ENCODE measurements around the gene NR2C2. TPM values are rescaled to one million over a fixed set of nuclear protein-coding genes. Genes with fewer than 3 reads are reported as not detected.

NR2C2 gene
- total and polyA plus RNA-seq, 2 of the 13 experiments (the other 11 are each of a cell fraction or from before 2014, with no cell fraction given): 7.8 to 11.8 TPM

DNA sequence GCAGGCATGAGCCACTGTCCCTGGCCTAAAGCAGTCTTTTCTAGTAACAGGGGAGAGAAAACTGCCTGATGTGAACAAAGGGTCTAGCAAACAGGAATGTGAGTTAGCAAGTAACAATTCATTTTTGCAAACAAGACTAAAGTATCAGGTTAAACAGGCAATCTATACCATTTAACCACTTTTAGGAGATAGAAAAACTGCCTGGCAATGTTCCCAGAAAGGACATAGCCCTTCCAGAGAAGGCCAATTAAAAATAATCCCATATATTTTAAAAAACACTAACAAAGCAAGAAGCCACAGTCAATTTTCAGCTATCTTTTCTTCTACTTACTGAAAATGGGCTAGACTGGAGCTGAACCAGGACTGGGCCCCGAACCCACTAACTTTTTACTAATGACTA lies 145.3 kb downstream of the NR2C2 start (continued):
- TF ChIP-seq GTF2F1 (IDR thresholded peaks at IDR 0.05; ENCODE audit: low read length): no peak
- no peak for TF ChIP-seq ZBTB3 (CRISPR knock-in tag; IDR thresholded peaks at IDR 0.05; ENCODE audit: borderline replicate concordance, low read depth)
- TF ChIP-seq ZNF441 (CRISPR knock-in tag; IDR thresholded peaks at IDR 0.05; ENCODE audit: borderline replicate concordance): no peak
- no peak for TF ChIP-seq ZNF709 (CRISPR knock-in tag; IDR thresholded peaks at IDR 0.05)

DNA sequence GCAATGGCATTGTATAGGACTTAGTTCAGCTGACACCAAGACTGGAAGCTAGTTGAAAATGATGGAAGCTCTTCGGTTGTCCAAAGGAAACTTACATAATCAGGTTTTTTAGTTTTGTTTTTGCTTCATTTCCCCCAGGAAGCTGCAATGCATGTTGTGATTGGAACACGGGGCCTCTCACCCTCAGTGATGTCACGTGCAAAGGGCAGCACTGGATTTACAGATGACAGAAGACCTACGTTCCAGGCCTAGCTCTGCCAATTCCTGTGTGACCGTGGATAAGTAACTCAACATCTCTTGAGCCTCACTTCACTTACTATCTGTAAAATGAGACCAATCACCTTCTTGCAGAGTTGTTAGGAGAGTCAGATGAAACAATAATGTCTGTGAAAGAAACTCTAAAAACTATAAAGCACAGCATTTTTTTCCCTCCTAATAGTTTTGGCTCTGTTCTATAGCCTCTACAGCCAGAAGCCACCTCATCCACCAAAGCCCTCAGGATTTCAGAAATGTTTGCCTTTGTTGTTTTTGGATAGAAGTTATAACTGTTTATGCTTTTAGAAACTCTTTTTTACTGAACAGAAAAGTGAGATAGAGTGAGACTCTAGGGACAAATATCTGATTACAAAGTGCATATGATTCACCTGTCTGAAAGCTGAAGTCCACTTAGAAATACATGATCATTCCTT lies 146.9 kb downstream of the NR2C2 start:
- in situ Hi-C loops (cut with HindIII; ENCODE audit: extremely low pct_ligation_motif_present, low pct_unique_long_range_greater_than_20kb) (no loop called here), intact Hi-C loops (cut with micrococcal nuclease; ENCODE audit: unreplicated experiment) (no loop called here)
- Histone ChIP-seq H3K27me3 (ENCODE audit: control insufficient read depth in 1 of 2, insufficient read depth in 2 of 2, low read length in 2 of 2) (no peaks in the 10 kb centered on the region; a peak in 2 of 5 replicates), H2AFZ (ENCODE audit: low read length) (no peak overlapping the region), H3K27ac (ENCODE audit: extremely low read length, insufficient read depth, low read length) (no peak overlapping the region), H3K36me3 (replicated peaks in 1 of 2; ENCODE audit: control insufficient read depth in 1 of 2, insufficient read depth in 2 of 2, low read length in 2 of 2) (peaks cover 13 to 33% of the 10 kb centered on the region in 2 experiments), H3K9me3 (ENCODE audit: low read length) (no peaks in the 10 kb centered on the region), H3K4me2 (ENCODE audit: low read depth, low read length) (no peak overlapping the region), H3K4me1 (ENCODE audit: insufficient read depth, low read length) (peaks cover 7% of the 10 kb centered on the region), H3K79me2 (ENCODE audit: insufficient read depth, low read length) (peaks cover 17% of the 10 kb centered on the region), H3K9ac (ENCODE audit: insufficient read depth, low read depth, low read length) (no peak overlapping the region), H3K4me3 (replicated peaks in 1 of 3; ENCODE audit: insufficient read depth in 1 of 3, low read depth in 2 of 3, low read length in 3 of 3) (no peak overlapping the region), H4K20me1 (ENCODE audit: insufficient read depth, low read length) (no peaks in the 10 kb centered on the region)
- BruUV-seq (replicated peaks): no TSS peak
- FAIRE-seq (no peak), ATAC-seq (no peak), DNase-seq (ENCODE audit: low spot score) (no peak)
- CTCF ChIA-PET (ENCODE audit: low intra/inter-chr PET ratio, low total read pairs): no interaction called here
- TF ChIP-seq, protein P1, sequence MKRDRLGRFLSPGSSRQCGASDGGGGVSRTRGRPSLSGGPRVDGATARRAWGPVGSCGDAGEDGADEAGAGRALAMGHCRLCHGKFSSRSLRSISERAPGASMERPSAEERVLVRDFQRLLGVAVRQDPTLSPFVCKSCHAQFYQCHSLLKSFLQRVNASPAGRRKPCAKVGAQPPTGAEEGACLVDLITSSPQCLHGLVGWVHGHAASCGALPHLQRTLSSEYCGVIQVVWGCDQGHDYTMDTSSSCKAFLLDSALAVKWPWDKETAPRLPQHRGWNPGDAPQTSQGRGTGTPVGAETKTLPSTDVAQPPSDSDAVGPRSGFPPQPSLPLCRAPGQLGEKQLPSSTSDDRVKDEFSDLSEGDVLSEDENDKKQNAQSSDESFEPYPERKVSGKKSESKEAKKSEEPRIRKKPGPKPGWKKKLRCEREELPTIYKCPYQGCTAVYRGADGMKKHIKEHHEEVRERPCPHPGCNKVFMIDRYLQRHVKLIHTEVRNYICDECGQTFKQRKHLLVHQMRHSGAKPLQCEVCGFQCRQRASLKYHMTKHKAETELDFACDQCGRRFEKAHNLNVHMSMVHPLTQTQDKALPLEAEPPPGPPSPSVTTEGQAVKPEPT (CRISPR knock-in tag; IDR thresholded peaks at IDR 0.05; ENCODE audit: low read depth): no peak
- TF ChIP-seq ZNF331 (CRISPR knock-in tag; IDR thresholded peaks at IDR 0.05) (no peak), ZSCAN25 (CRISPR knock-in tag; IDR thresholded peaks at IDR 0.05) (no peak), ZBTB42 (CRISPR knock-in tag; IDR thresholded peaks at IDR 0.05) (no peak), ZNF282 (IDR thresholded peaks at IDR 0.05; ENCODE audit: partially characterized antibody) (no peak), SSRP1 (CRISPR knock-in tag; IDR thresholded peaks at IDR 0.05) (no peak), ZNF354B (CRISPR knock-in tag; IDR thresholded peaks at IDR 0.05) (no peak), NR2F1 (CRISPR knock-in tag; IDR thresholded peaks at IDR 0.05) (no peak), MBD4 (IDR thresholded peaks at IDR 0.05; ENCODE audit: borderline replicate concordance, low read length) (no peak)
- TF ChIP-seq, protein P2, sequence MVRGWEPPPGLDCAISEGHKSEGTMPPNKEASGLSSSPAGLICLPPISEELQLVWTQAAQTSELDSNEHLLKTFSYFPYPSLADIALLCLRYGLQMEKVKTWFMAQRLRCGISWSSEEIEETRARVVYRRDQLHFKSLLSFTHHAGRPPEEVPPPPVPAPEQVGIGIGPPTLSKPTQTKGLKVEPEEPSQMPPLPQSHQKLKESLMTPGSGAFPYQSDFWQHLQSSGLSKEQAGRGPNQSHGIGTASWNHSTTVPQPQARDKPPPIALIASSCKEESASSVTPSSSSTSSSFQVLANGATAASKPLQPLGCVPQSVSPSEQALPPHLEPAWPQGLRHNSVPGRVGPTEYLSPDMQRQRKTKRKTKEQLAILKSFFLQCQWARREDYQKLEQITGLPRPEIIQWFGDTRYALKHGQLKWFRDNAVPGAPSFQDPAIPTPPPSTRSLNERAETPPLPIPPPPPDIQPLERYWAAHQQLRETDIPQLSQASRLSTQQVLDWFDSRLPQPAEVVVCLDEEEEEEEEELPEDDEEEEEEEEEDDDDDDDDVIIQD (CRISPR knock-in tag; IDR thresholded peaks at IDR 0.05; ENCODE audit: low read depth): no peak
- TF ChIP-seq, protein P3, sequence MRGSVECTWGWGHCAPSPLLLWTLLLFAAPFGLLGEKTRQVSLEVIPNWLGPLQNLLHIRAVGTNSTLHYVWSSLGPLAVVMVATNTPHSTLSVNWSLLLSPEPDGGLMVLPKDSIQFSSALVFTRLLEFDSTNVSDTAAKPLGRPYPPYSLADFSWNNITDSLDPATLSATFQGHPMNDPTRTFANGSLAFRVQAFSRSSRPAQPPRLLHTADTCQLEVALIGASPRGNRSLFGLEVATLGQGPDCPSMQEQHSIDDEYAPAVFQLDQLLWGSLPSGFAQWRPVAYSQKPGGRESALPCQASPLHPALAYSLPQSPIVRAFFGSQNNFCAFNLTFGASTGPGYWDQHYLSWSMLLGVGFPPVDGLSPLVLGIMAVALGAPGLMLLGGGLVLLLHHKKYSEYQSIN (CRISPR knock-in tag; IDR thresholded peaks at IDR 0.05; ENCODE audit: borderline replicate concordance): no peak
- 94% methylated on average over 5 of the region's 5 CpGs for WGBS (ENCODE audit: low lambda C conversion rate)
- POLR2A ChIA-PET: no interaction called here
